Smooth muscle cell (in vitro differentiated cells): ENCODE data around the gene NOS1. TPM values are rescaled to one million over a fixed set of nuclear protein-coding genes. Genes with fewer than 3 reads are reported as not detected.

ENCODE experiments used
- DNase-seq: peaks from one replicate; lab custom pipeline; 2025; ENCODE audit not compliant: unreplicated experiment; lab: John Stamatoyannopoulos, UW
- H2AFZ ChIP-seq: fragments of 200-600 bp; sonication (generic); 2 replicates; pipeline ENCODE4 v1.6.0; 2016; ENCODE audit warnings: antibody characterized with exemption, low read depth, mild to moderate bottlenecking
- H3F3A ChIP-seq: fragments of 200-600 bp; sonication (generic); 2 replicates; pipeline ENCODE4 v1.6.0; 2017; ENCODE audit warnings: antibody characterized with exemption, low read depth
- H3K27ac ChIP-seq: fragments of 200-600 bp; sonication (generic); 2 replicates; pipeline ENCODE4 v1.5.1; 2016; ENCODE audit warnings: low read depth, mild to moderate bottlenecking
- H3K27me3 ChIP-seq: fragments of 200-600 bp; sonication (generic); 2 replicates; pipeline ENCODE4 v1.6.1; 2016; ENCODE audit warnings: low read depth, mild to moderate bottlenecking
- H3K36me3 ChIP-seq: fragments of 200-600 bp; sonication (generic); 2 replicates; pipeline ENCODE4 v1.5.1; 2016; ENCODE audit warnings: low read depth
- H3K4me1 ChIP-seq: fragments of 200-600 bp; sonication (generic); 2 replicates; pipeline ENCODE4 v1.5.1; 2016; ENCODE audit warnings: low read depth
- H3K4me2 ChIP-seq: fragments of 200-600 bp; sonication (generic); 2 replicates; pipeline ENCODE4 v1.6.0; 2016; ENCODE audit warnings: mild to moderate bottlenecking
- H3K4me3 ChIP-seq: fragments of 200-600 bp; sonication (generic); 2 replicates; pipeline ENCODE4 v1.5.1; 2016; ENCODE audit warnings: mild to moderate bottlenecking
- H3K79me2 ChIP-seq: fragments of 200-600 bp; sonication (generic); 2 replicates; pipeline ENCODE4 v1.6.0; 2016; ENCODE audit warnings: low read depth, mild to moderate bottlenecking
- H3K9ac ChIP-seq: fragments of 200-600 bp; sonication (generic); 2 replicates; pipeline ENCODE4 v1.6.0; 2016; ENCODE audit warnings: low read depth
- H3K9me3 ChIP-seq: fragments of 200-600 bp; sonication (generic); replicated peaks from 2 replicates; pipeline ENCODE4 v1.5.1; 2016; ENCODE audit warnings: low read depth
- H4K20me1 ChIP-seq: fragments of 200-600 bp; sonication (generic); 2 replicates; pipeline ENCODE4 v1.6.0; 2016; ENCODE audit warnings: low read depth
- CTCF ChIP-seq: fragments of 200-600 bp; sonication (generic); IDR thresholded peaks from 2 replicates; pipeline ENCODE4 v1.5.1; 2017; ENCODE audit warnings: borderline replicate concordance, mild to moderate bottlenecking, antibody characterized with exemption; ENCODE audit not compliant: insufficient read depth, poor library complexity, severe bottlenecking
- WGBS: methylation state at CpG from one replicate; pipeline ENCODE4 v1.1.7; 2016; ENCODE audit warnings: low lambda C conversion rate; 5-methylcytosine and 5-hydroxymethylcytosine counted together
- polyA plus RNA-seq: library from polyadenylated mRNA; unstranded; fragments of >200 nt; fragmentation: Nextera tagmentation; extraction: Ambion mirVana; gene quantifications from 2 replicates; pipeline ENCODE4 v1.2.1, GENCODE V29; 2016
- total RNA-seq: library from RNA; depleted of rRNA; stranded (reverse); fragments of >200 nt; gene quantifications from 2 replicates; pipeline ENCODE4 v1.2.3, GENCODE V29; 2014

NOS1 gene
- total and polyA plus RNA-seq, 2 experiments from 2014 or later = 0.09 TPM; not detected in 1

GRCh38 chr12:117216686-117217085, 144.7 kb downstream of the NOS1 start:
- H3K4me1 ChIP-seq = no peaks in the 10 kb centered on the region
- peaks cover 37% of the 10 kb centered on the region for H3K27me3 ChIP-seq
- H3K79me2 ChIP-seq = no peaks in the 10 kb centered on the region
- TF ChIP-seq CTCF = no peak
- no peak overlapping the region for H2AFZ ChIP-seq
- DNase-seq = no peak
- H3K9ac ChIP-seq = no peak overlapping the region
- H4K20me1 ChIP-seq = no peaks in the 10 kb centered on the region
- no peaks in the 10 kb centered on the region for H3K36me3 ChIP-seq
- H3F3A ChIP-seq = no peaks in the 10 kb centered on the region
- no peak overlapping the region for H3K4me3 ChIP-seq
- H3K9me3 ChIP-seq = no peaks in the 10 kb centered on the region
- WGBS = 90% methylated on average over 5 of the region's 5 CpGs
- H3K27ac ChIP-seq = no peak overlapping the region
- H3K4me2 ChIP-seq = no peak overlapping the region

GRCh38 chr12:117214797-117215196, 146.6 kb downstream of the NOS1 start:
- H3K4me1 ChIP-seq = no peaks in the 10 kb centered on the region
- TF ChIP-seq CTCF = no peak
- no peaks in the 10 kb centered on the region for H3K36me3 ChIP-seq
- no peak overlapping the region for H2AFZ ChIP-seq
- DNase-seq = no peak
- H3K9me3 ChIP-seq = no peaks in the 10 kb centered on the region
- H3K79me2 ChIP-seq = no peaks in the 10 kb centered on the region
- no peak overlapping the region for H3K4me2 ChIP-seq
- no peak overlapping the region for H3K27ac ChIP-seq
- no peak overlapping the region for H3K9ac ChIP-seq
- WGBS = 94% methylated on average over 10 of the region's 10 CpGs
- peaks cover 34% of the 10 kb centered on the region for H3K27me3 ChIP-seq
- no peak overlapping the region for H3K4me3 ChIP-seq
- no peaks in the 10 kb centered on the region for H4K20me1 ChIP-seq
- no peaks in the 10 kb centered on the region for H3F3A ChIP-seq

- 42% methylated on average over 2 of the region's 2 CpGs for WGBS
- no peaks in the 10 kb centered on the region for H3F3A ChIP-seq
- H4K20me1 ChIP-seq = no peaks in the 10 kb centered on the region
- no peaks in the 10 kb centered on the region for H3K36me3 ChIP-seq
- H3K4me2 ChIP-seq = no peak overlapping the region
- H2AFZ ChIP-seq = no peak overlapping the region
- H3K79me2 ChIP-seq = no peaks in the 10 kb centered on the region
- H3K27ac ChIP-seq = no peak overlapping the region
- no peak for TF ChIP-seq CTCF
- peaks cover 22% of the 10 kb centered on the region for H3K27me3 ChIP-seq
- no peak for DNase-seq
- H3K9ac ChIP-seq = no peak overlapping the region
- no peaks in the 10 kb centered on the region for H3K4me1 ChIP-seq
- H3K4me3 ChIP-seq = no peak overlapping the region
- no peaks in the 10 kb centered on the region for H3K9me3 ChIP-seq
Measured at GRCh38 chr12:117213295-117213808, 148.1 kb downstream of the NOS1 start.

- Histone ChIP-seq H3K9ac (no peak overlapping the region), H3K4me3 (no peak overlapping the region), H3K4me1 (no peaks in the 10 kb centered on the region), H3K79me2 (no peaks in the 10 kb centered on the region), H2AFZ (no peak overlapping the region), H3K36me3 (no peaks in the 10 kb centered on the region), H3K27ac (no peak overlapping the region), H3F3A (no peaks in the 10 kb centered on the region), H4K20me1 (no peaks in the 10 kb centered on the region), H3K4me2 (peak overlapping the region; percentile 18), H3K27me3 (peaks cover 16% of the 10 kb centered on the region), H3K9me3 (no peaks in the 10 kb centered on the region)
- 20% methylated on average over 7 of the region's 7 CpGs for WGBS
- DNase-seq = peak; percentile 30
- peak; percentile 92 for TF ChIP-seq CTCF
Measured at GRCh38 chr12:117212563-117213190, 148.7 kb downstream of the NOS1 start.
